Motor neuron (in vitro differentiated cells): ENCODE measurements around the gene DGKD. TPM values are rescaled to one million over a fixed set of nuclear protein-coding genes. Genes with fewer than 3 reads are reported as not detected.
A peak's percentile ranks its signal among the peaks of the same experiment; 100 is the strongest.

Experiments
- ATAC-seq, 8 experiments: fragments of 200-7000 bp; cut with Tn5 transposase; replicated peaks in 6 of 8; 2 replicates each; pipeline ENCODE4 v1.8.0; 2021; ENCODE audit warnings: mild to moderate bottlenecking in 8 of 8, moderate library complexity in 8 of 8
- H3K27ac ChIP-seq, 2 donors: fragments of 250-450 bp; sonication (Bioruptor Pico); 2 replicates each; pipeline ENCODE4 v1.9.0; 2021; ENCODE audit warnings: antibody characterized with exemption in 2 of 2, mild to moderate bottlenecking in 2 of 2, moderate library complexity in 1 of 2
- H3K4me1 ChIP-seq, 2 donors: fragments of 250-450 bp; sonication (Bioruptor Pico); replicated peaks in 1 of 2; 2 replicates each; pipeline ENCODE4 v1.6.1; 2021; ENCODE audit warnings: antibody characterized with exemption in 2 of 2, mild to moderate bottlenecking in 2 of 2, moderate library complexity in 1 of 2
- H3K4me3 ChIP-seq, 5 donors: fragments of 250-450 bp; sonication (Bioruptor Pico); 2 replicates each; pipeline ENCODE4 v1.9.0; 2021; ENCODE audit warnings: antibody characterized with exemption in 5 of 5, mild to moderate bottlenecking in 5 of 5, moderate library complexity in 4 of 5
- WGBS, 10 experiments: fragments of 450-650 bp; shearing (Covaris generic); methylation state at CpG; one replicate each; pipeline ENCODE4 v1.0.0; 2022; 5-methylcytosine and 5-hydroxymethylcytosine counted together
- in situ Hi-C, 9 experiments: fragments of 400-800 bp; cut with MboI; loops; one replicate each; pipeline ENCODE4 v1.15.0; 2021; ENCODE audit warnings: low sequenced_read_pairs in 9 of 9, low pct_unique_long_range_greater_than_20kb in 2 of 9; ENCODE audit not compliant: unreplicated experiment in 9 of 9
- total RNA-seq, 8 experiments: library from RNA; unstranded; fragments of 300-600 nt; gene quantifications; 2 replicates each; pipeline versions ENCODE4 v1.2.3 to v1.2.4, GENCODE V29; 2022

Gene DGKD
- total RNA-seq, 8 experiments from 2014 or later: 11.0 to 40.8 (median 22.3) TPM

- Histone ChIP-seq H3K4me1 (peaks cover 11 to 12% of the 10 kb centered on the region in 2 donors), H3K4me3 (peak overlapping the region in 1 of 5 donors; percentile 4), H3K27ac (no peak overlapping the region)
- WGBS, 10 experiments: 0 to 100% (median 88%) methylated on average over 1 to 4 of the region's 4 CpGs; no CpG with 5 or more reads in 1 of the 10 experiments
- ATAC-seq: peak in 1 of 8 experiments; percentile 4
- in situ Hi-C loops: no loop called here
Observed at GRCh38 chr2:233356546-233357308, 2.4 kb downstream of the DGKD start.

DNA sequence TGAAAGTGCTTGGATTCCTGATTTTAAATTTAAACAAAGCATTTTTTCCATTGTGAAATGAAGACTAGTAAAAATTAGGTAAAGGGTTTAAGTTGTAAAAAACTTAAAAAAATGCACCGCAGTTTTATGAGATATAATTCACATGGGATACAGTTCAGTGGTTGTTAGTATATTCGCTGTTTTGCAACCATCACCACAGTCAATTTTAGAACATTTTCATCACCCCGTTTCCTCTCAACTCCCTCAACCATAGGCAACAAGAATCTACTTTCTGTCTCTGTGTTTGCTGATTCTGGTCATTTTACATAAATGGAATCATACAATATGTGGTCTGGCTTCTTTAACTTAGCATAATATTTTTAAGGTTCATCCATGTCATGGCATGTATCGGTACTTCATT is 4.0 kb downstream of the DGKD start:
- Histone ChIP-seq H3K27ac (no peak overlapping the region), H3K4me1 (peaks cover 11 to 12% of the 10 kb centered on the region in 2 donors), H3K4me3 (no peak overlapping the region)
- 90 to 100% (median 97%) methylated on average over 1 to 4 of the region's 4 CpGs for WGBS, 10 experiments
- no peak for ATAC-seq
- in situ Hi-C loops: no loop called here

GRCh38 chr2:233358947-233359346 is 4.7 kb downstream of the DGKD start:
- WGBS, 10 experiments: 83 to 100% (median 97%) methylated on average over 1 to 6 of the region's 6 CpGs
- no peak overlapping the region for H3K27ac ChIP-seq
- no peak overlapping the region for H3K4me3 ChIP-seq
- H3K4me1 ChIP-seq: peaks cover 5 to 6% of the 10 kb centered on the region in 2 donors
- in situ Hi-C loops: no loop called here
- ATAC-seq: no peak

GRCh38 chr2:233359823-233360222 is 5.5 kb downstream of the DGKD start:
- no peak overlapping the region for H3K4me3 ChIP-seq
- no peak for ATAC-seq
- peaks cover 5% of the 10 kb centered on the region in 2 donors for H3K4me1 ChIP-seq
- 91 to 100% (median 100%) methylated on average over 1 to 3 of the region's 3 CpGs; no CpG with 5 or more reads in 5 of the 10 experiments for WGBS, 10 experiments
- in situ Hi-C loops: no loop called here
- no peak overlapping the region for H3K27ac ChIP-seq

GRCh38 chr2:233360771-233361176 is 6.5 kb downstream of the DGKD start:
- WGBS, 10 experiments: 75 to 100% (median 79%) methylated on average over 2 to 3 of the region's 4 CpGs; no CpG with 5 or more reads in 4 of the 10 experiments
- Histone ChIP-seq H3K4me1 (no peaks in the 10 kb centered on the region), H3K4me3 (no peak overlapping the region), H3K27ac (no peak overlapping the region)
- peak in 1 of 8 experiments; percentile 53 for ATAC-seq
- in situ Hi-C loops: no loop called here

GRCh38 chr2:233361297-233361696 is 7.0 kb downstream of the DGKD start:
- in situ Hi-C loops: no loop called here
- Histone ChIP-seq H3K4me3 (no peak overlapping the region), H3K4me1 (no peaks in the 10 kb centered on the region), H3K27ac (no peak overlapping the region)
- no peak for ATAC-seq
- WGBS, 10 experiments: 66 to 100% (median 95%) methylated on average over 2 to 7 of the region's 7 CpGs; no CpG with 5 or more reads in 1 of the 10 experiments

- ATAC-seq: no peak
- WGBS, 10 experiments: 54 to 100% (median 69%) methylated on average over 1 to 2 of the region's 2 CpGs; no CpG with 5 or more reads in 3 of the 10 experiments
- in situ Hi-C loops: no loop called here
Observed at GRCh38 chr2:233362742-233363141, 8.4 kb downstream of the DGKD start.

DNA sequence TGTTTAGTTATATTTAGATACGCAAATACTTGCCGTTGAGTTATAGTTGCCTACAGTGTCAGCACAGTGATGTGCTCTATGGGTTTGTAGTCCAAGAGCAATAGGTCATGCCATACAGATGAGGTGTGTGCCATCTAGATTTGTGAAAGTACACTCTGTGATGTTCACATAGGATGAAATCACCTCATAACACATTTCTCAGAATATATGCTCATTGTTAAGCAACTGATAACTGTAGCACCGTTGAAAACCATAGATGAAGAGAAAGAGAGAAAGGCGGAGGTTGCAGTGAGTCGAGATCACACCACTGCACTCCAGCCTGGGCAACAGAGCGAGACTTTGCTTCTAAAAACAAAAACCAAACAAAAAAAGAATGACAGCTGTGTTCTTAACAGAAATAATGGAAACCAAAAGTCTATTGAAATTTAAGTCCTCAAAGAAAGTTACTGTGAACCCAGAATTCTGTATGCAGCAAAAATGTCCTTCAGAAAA is 9.5 kb downstream of the DGKD start:
- no peak overlapping the region for H3K4me3 ChIP-seq
- H3K4me1 ChIP-seq: no peaks in the 10 kb centered on the region
- in situ Hi-C loops: no loop called here
- WGBS, 10 experiments: 80 to 100% (median 95%) methylated on average over 4 to 6 of the region's 6 CpGs
- no peak overlapping the region for H3K27ac ChIP-seq
- no peak for ATAC-seq

More at GRCh38 chr2:233362742-233363141, 8.4 kb downstream of the DGKD start:
- Histone ChIP-seq H3K27ac (no peak overlapping the region), H3K4me1 (no peaks in the 10 kb centered on the region), H3K4me3 (no peak overlapping the region)

- ATAC-seq: no peak
- Histone ChIP-seq H3K4me3 (no peak overlapping the region), H3K27ac (no peak overlapping the region), H3K4me1 (no peaks in the 10 kb centered on the region)
- in situ Hi-C loops: no loop called here
- 79 to 100% (median 92%) methylated on average over 1 to 6 of the region's 6 CpGs for WGBS, 10 experiments
Observed at GRCh38 chr2:233365861-233366520, 11.7 kb downstream of the DGKD start.

- H3K4me3 ChIP-seq: no peak overlapping the region
- no peak for ATAC-seq
- in situ Hi-C loops: no loop called here
- H3K27ac ChIP-seq: no peak overlapping the region
- WGBS, 10 experiments: 86 to 100% (median 93%) methylated on average over 1 to 3 of the region's 3 CpGs; no CpG with 5 or more reads in 2 of the 10 experiments
- H3K4me1 ChIP-seq: no peaks in the 10 kb centered on the region
Observed at GRCh38 chr2:233367586-233367985, 13.3 kb downstream of the DGKD start.

- H3K27ac ChIP-seq: no peak overlapping the region
- in situ Hi-C loops: no loop called here
- no peak for ATAC-seq
- WGBS, 10 experiments: 76 to 100% (median 93%) methylated on average over 1 to 5 of the region's 5 CpGs; no CpG with 5 or more reads in 4 of the 10 experiments
- no peak overlapping the region for H3K4me3 ChIP-seq
- no peaks in the 10 kb centered on the region for H3K4me1 ChIP-seq
Observed at GRCh38 chr2:233368756-233369155, 14.5 kb downstream of the DGKD start.

- ATAC-seq: no peak
- Histone ChIP-seq H3K27ac (no peak overlapping the region), H3K4me3 (no peak overlapping the region), H3K4me1 (no peaks in the 10 kb centered on the region)
- WGBS, 10 experiments: 72 to 100% (median 89%) methylated on average over 1 to 5 of the region's 8 CpGs
- in situ Hi-C loops: no loop called here
Observed at GRCh38 chr2:233369462-233369861, 15.2 kb downstream of the DGKD start.

DNA sequence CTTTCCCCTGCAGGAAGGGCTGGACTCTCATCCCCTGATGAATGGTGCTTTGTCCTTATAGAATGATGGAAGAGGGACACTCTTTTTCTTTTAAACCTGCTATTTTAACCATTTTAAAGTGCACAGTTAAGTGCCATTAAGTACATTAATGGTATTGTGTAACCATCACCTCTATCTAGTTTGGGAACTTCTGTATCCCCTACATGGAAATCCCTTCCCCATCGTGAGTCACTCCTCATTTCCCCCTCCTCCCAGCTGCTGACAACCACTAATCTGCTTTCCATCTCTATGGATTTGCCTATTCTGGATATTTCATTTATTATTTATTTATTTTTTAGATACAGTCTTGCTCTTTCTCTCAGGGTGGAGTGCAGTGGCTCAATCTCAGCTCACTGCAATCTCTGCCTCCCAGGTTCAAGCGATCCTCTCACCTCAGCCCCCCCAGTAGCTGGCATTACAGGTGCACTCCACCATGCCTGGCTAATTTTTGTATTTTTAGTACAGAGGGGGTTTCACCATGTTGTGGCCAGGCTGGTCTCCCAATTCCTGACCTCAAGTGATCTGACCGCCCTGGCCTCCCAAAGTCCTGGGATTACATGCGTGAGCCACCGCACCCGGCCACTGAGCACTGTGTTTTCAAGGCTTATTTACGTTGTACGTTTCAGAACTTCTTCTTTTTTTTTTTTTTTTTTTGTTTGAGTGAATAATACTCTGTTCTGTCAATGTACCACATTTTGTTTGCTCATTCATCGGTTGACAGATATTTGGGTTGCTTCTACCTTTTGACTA is 15.8 kb downstream of the DGKD start:
- Histone ChIP-seq H3K4me3 (no peak overlapping the region), H3K27ac (no peak overlapping the region), H3K4me1 (no peaks in the 10 kb centered on the region)
- ATAC-seq: peak in 1 of 8 experiments; percentile 5
- in situ Hi-C loops: no loop called here
- WGBS, 10 experiments: 75 to 99% (median 92%) methylated on average over 4 to 9 of the region's 9 CpGs
